Measurements from ENCODE around the gene PRKG1.

The PRKG1 gene

DNA sequence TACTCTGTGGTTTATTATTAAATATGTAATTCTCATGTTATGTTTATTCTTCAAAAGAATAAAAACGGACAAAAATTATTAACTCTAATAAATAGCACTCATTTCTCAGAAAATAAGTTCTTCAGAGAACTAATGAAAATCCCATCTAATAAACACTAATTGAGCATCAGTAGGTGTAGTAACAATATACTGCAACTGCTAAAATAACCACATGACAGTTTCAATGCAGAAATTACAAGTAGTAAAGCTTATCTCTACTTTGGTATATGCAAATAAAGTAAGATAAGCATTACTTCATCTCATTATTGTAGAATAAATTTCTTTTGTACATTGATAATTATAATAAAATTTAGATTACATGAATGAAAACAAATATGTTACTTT, 1183.4 kb downstream of the PRKG1 start:
- no peak for DNase-seq

DNA sequence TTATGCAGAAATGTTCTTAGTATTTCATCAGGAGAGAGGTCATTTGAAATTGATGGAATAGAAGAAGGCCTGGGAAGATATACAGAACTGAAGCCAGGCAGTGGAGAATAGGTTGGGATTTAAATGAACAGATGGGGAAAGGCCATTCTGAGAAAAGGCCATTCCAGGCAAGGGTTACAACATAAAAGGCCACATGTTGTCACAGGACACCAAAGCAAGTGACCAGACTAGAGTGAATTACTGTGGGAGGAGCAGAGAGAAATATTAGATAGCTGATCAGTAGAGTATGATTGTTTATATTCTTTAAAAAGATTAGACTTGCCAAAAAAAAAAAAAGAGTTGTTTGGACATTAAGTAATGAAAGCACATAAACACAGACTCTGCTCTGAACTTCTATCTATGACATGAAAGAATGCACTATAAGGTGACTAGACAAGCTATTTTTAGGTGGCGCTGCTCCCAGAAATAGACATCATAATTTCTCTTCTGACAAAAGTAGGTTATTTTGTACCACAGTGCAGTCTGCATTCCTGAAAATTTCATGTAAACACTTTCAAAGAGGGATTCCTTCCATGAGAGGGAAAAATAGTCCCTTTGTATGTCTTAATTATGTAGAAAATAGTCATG, 1184.6 kb downstream of the PRKG1 start:
- no peak for DNase-seq

DNA sequence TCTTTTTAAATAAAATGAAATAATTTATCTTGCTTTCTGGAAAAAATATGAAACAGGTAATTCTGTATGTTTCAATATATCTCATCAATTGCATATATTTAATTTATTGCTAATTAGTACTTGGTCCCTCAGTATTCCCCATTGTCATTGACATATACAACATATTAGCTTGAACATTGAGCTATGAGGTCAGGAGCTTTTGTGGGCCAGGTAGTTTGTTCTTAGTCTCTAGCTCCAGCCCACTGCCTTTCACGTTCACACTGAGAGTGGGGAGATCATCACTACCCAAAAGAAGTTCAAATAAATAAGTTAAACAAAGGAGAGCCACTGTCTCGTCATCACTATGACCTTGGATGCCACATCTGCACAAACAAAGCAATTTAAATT, 1185.1 kb downstream of the PRKG1 start:
- DNase-seq = no peak

GRCh38 chr10:52261362-52261761, 1187.1 kb downstream of the PRKG1 start:
- no peak for DNase-seq

GRCh38 chr10:52265131-52265926, 1191.0 kb downstream of the PRKG1 start:
- no peak for DNase-seq

DNA sequence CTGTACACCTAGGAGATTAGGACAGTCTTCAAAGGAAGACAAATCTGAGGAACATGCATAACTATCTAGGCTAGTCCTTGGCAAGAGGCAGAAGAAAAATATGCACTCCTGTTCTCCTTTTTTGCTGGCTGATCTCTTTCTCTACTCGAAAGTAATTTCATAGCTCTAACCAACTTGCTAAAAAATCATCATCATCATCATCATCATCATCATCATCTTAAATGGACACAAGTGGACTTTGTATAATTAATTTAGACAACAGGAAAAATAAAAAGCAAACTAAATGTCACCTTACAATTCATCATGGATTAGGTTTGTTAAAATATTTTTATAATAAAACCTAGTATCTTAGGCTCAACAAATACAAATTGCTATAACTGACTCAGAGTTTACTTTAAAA, 1192.6 kb downstream of the PRKG1 start:
- DNase-seq = no peak

DNA sequence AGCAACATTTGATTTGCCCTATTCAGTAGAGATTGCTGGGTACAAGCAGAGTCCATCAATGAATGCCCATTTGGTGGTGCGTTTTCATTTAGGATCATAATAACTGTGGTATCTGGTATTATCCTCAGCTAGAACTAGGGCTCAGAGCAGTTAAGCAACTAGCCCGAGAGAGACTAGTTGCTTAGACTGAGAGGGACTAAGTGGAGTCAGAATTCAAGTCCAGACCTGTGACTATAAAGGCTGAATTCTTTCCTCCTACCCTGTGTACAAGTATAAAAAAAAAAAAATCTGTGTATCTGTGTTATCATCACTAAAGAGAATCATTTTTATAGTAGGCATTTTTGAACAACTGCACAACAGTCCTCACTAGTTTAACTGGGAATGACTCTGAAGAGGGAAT, 1194.5 kb downstream of the PRKG1 start:
- no peak for DNase-seq

GRCh38 chr10:52269233-52269632, 1194.9 kb downstream of the PRKG1 start:
- DNase-seq = no peak

GRCh38 chr10:52276163-52276562, 1201.9 kb downstream of the PRKG1 start:
- no peak for DNase-seq

DNA sequence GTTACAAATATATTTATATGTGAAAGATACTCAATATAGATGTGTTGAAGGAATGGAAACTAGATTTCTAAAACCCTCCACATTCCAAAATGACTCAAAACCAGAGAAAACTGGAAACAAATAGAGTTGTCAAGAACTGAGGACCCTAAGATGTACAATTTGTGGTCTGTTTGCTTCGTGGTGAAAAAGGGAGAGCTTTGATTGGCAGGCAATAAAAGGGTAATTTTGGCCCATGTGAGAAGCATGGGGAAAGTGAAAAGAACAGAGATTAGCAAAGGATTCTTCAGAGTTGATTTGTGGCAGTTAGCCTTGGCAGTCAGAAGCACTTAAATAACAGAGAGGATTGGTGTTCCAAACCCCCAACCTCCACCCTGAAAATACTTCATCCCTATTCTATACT, 1202.7 kb downstream of the PRKG1 start:
- no peak for DNase-seq

DNA sequence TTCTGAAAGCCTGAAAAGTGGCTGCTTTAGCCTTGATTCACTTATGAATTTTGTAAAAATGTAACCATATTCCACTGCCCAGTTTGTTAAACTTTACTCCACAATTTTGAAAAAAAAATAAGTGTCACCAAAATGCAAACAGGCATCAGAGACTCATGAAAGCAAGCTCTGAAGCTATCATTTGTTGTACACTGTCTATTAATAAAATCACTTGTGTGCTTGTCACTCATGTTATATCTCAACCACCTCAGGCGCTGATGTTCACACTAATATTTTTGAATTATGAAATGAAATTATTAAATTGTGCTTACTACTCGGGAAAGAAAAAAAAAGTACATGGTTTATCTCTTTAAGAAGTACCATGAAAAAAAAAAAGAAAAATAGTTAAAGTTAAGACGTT, 1205.3 kb downstream of the PRKG1 start:
- DNase-seq = no peak

- DNase-seq = no peak
Measured at GRCh38 chr10:52280051-52280450, 1205.8 kb downstream of the PRKG1 start.

- DNase-seq = no peak
Measured at GRCh38 chr10:52283174-52283573, 1208.9 kb downstream of the PRKG1 start.

DNA sequence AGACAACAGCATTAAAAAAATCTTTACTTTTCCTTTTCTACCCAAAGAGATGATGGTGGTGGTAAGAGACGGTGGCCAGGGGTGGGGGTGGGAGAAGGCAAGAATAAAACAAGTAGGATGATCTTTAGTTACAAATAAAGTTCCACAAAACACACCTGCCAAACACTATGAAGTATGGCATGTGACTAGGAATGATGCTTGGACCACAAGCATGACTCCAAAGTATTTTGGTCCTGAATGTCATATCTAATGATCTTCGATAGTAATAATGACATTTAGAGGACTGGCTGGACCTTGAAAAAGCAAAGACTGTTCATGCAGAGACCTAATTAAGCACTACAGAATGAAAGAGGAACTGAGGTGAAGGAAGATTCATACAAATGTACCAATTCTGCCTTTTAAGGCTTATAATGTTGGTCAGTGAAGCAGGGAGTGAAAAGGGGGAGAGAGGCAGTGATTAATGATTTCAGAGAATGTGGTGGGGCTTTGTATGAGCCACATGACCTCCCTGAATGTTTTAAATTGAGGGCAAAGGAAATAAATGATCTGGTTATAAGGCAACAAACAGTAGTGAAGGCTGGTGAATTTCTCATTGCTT, 1210.2 kb downstream of the PRKG1 start:
- no peak for DNase-seq

DNA sequence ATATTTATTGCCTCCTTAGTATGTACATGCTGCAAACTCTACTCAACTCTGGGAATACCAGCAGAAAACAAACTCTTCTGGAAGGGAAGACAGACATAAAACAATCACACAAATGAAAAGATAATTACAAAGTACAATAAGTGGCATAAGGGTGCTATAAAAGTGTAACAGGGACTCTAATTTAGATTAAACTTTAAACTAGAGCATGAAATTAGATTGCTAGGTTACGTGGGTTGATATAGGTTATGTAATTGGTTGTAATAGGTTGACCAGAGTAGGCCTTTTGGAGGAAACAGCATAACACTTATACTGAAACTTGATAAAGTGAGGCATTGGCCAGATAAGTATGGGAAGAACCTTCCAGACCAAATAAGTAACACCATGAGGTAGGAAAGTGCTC, 1213.6 kb downstream of the PRKG1 start:
- DNase-seq = no peak

DNA sequence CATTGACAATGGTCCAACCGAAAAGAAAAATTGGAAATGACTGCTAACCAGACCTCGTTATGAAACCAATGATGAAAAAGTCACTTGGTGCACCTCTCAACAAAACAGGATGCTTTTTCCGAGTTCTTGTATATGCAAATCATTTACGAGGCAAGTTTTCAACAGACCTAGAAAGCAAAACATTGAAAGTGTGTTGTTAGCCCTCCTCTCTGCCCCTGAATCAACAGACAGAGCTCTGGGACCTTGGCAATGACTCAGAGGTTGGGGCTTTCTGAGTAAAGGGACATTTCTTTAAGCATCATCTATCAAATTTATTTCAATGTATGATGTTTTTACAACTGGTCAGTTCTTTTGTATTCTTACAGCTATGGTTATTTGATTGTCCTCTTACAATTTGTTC, 1223.5 kb downstream of the PRKG1 start:
- no peak for DNase-seq

DNA sequence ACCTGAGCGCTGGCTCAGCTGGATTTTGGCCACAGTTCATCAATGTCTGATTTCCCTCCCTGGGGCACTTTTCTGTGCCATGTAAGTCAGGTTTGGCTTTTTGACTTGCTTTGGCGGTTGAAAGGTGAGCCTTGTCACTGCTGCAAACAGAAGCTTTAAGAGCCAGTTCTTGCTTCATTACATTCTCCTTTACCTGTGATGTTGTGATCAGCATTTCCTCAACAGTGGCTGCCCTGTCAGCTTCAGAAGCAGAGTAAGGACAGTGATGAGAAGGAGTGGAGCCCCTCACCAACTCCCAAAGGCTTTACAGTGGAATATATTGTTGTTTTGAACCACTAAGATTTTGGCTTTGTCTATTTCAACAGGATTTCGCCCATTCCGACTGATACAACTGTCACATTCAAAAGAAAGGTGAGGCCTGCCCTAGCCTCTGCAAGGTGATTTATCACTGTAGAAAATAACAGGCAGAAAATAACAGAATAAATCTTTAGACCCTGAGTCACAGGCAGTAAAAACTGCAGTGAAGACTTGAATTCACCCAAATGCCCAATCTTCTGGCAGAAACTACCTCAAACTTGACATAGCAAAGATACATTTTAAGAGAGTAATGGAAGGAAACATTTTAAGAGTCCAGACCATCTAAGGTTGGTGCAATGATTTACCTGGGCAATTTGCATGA, 1226.5 kb downstream of the PRKG1 start:
- DNase-seq = no peak

GRCh38 chr10:52308251-52309031, 1234.2 kb downstream of the PRKG1 start:
- peak; percentile 76 for DNase-seq

DNA sequence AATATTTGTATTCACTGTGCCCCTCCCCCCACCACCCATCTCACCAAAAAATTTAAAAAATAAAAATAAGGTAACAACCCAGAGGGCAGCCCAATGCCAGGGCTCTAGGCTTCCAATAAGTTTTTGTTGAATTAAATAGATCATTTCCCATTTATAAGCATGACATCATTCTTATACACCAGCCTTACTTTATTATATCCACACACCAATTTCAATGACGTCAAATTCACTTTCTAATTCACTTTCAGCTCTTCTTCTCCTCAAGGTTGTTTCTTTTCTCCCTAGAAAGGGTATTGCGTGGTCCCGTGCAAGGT, 1238.6 kb downstream of the PRKG1 start:
- DNase-seq = peak; percentile 21

DNA sequence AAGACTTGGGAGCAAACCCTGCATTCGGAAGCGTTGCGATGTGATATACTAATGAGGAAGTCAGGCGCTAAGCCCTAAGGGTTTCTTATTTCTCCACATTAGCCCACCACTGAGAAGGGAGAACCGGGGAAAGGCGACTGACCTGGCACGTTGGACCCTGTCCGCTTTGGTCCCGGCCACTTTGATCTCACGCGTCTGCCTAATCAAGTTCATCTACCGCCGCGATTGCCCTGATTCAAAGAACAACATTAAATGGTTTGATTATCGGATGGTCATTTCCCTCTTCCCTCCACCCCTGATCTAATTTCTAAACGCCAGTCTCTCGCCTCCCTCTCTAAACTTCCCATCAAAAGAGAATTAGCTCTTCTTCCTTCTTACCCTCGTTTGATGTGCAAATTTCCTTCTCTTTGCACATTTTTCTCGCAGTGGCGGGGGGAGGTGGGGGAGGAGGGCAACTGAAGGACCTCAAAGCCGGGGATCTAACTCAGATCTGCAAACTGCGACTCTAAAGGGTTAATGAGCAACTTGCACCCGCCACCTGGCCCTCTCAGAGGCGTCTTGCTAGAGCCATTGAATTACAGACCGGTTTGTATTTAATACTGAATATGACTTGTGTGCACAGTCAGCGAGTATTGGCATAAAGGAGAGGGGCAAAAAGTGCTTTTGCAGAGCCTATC, 1239.1 kb downstream of the PRKG1 start:
- peak; percentile 28 for DNase-seq

- peak; percentile 43 for DNase-seq
Measured at GRCh38 chr10:52313933-52314821, 1239.9 kb downstream of the PRKG1 start, which contains the start of gene DKK1. Gene DKK1, plus strand, starts transcription at chr10:52314281. Its CDS starts 154 bp downstream, at chr10:52314435.
